ENCODE data around the gene KIF1B.
"Not testable (repeated sequence)": the region's sequence is repeated elsewhere in the genome, so short reads cannot be mapped to it uniquely, and the experiment has no call there.

KIF1B gene

GRCh38 chr1:10389271-10389973, 179.1 kb downstream of the KIF1B start:
- DNase-seq, result no peak

- DNase-seq, result no peak
These were observed 186.5 kb downstream of the KIF1B start for GRCh38 chr1:10396870-10397269.

- no peak for DNase-seq
These were observed 187.9 kb downstream of the KIF1B start for GRCh38 chr1:10398278-10398733.

- DNase-seq, result peak; percentile 97
These were observed 188.5 kb downstream of the KIF1B start, which contains the start of gene PGD for GRCh38 chr1:10398734-10399443. Gene PGD, plus strand, starts transcription at chr1:10399064. Its CDS starts 54 bp downstream, at chr1:10399118.

GRCh38 chr1:10399444-10399941, 189.1 kb downstream of the KIF1B start:
- DNase-seq, result no peak

GRCh38 chr1:10400013-10400412, 189.6 kb downstream of the KIF1B start:
- DNase-seq, result no peak

- DNase-seq, result no peak
These were observed 190.9 kb downstream of the KIF1B start for GRCh38 chr1:10401281-10401680.

GRCh38 chr1:10402729-10403274, 192.4 kb downstream of the KIF1B start:
- no peak for DNase-seq

- no peak for DNase-seq
These were observed 196.8 kb downstream of the KIF1B start for GRCh38 chr1:10407201-10407600.

GRCh38 chr1:10415211-10415930, 205.0 kb downstream of the KIF1B start:
- no peak for DNase-seq

GRCh38 chr1:10415967-10416366, 205.6 kb downstream of the KIF1B start:
- DNase-seq, result not testable (repeated sequence)

GRCh38 chr1:10418741-10419140, 208.4 kb downstream of the KIF1B start:
- not testable (repeated sequence) for DNase-seq

GRCh38 chr1:10419351-10419750, 209.0 kb downstream of the KIF1B start:
- no peak for DNase-seq

- no peak for DNase-seq
These were observed 211.3 kb downstream of the KIF1B start for GRCh38 chr1:10421637-10422036.

GRCh38 chr1:10424034-10424433, 213.7 kb downstream of the KIF1B start:
- no peak for DNase-seq

GRCh38 chr1:10424651-10425050, 214.3 kb downstream of the KIF1B start:
- no peak for DNase-seq

- not testable (repeated sequence) for DNase-seq
These were observed 215.6 kb downstream of the KIF1B start for GRCh38 chr1:10425826-10426534.

- not testable (repeated sequence) for DNase-seq
These were observed 216.1 kb downstream of the KIF1B start for GRCh38 chr1:10426535-10426848.

GRCh38 chr1:10428984-10429383, 218.6 kb downstream of the KIF1B start:
- no peak for DNase-seq

GRCh38 chr1:10429868-10430215, 219.5 kb downstream of the KIF1B start:
- no peak for DNase-seq

GRCh38 chr1:10430216-10431069, 220.1 kb downstream of the KIF1B start, which contains the start of gene CENPS:
Gene CENPS, plus strand, starts transcription at chr1:10430433. Its CDS starts 85 bp downstream, at chr1:10430518.
- peak; percentile 95 for DNase-seq

Data from stimulated activated CD4-positive, alpha-beta T cell treated with anti-CD3 and anti-CD28 coated beads, Interleukin-12 subunit alpha, Interleukin-12 subunit beta, amount 100 ng/mL, for 4 hours (primary cell).